Natural killer cell (primary cell): ENCODE measurements around the gene GABPB2. TPM values are rescaled to one million over a fixed set of nuclear protein-coding genes. Genes with fewer than 3 reads are reported as not detected.

Experiments used
- ATAC-seq, 3 donors: fragments of 150-1000 bp in 2 of 3; fragments of 200-7000 bp in 1 of 3; cut with Tn5 transposase; 1 replicate in 1 of 3; 2 replicates in 2 of 3; pipeline ENCODE4 v1.10.0; 2021; ENCODE audit warnings: mild to moderate bottlenecking in 2 of 3, moderate library complexity in 2 of 3
- DNase-seq, 2 donors: peaks; one replicate each; pipeline versions ENCODE4 v3.0.0 to v3.0.0-alpha.2; 2013 to 2021; ENCODE audit warnings: mixed read lengths in 1 of 2
- H3K27ac ChIP-seq: one replicate; pipeline ENCODE4 v1.5.1; 2013; ENCODE audit warnings: mild to moderate bottlenecking, low read length
- H3K27me3 ChIP-seq: one replicate; pipeline ENCODE4 v1.6.1; 2013; ENCODE audit warnings: low read length; ENCODE audit not compliant: control insufficient read depth, insufficient read depth
- H3K36me3 ChIP-seq: one replicate; pipeline ENCODE4 v1.6.1; 2013; ENCODE audit warnings: low read length; ENCODE audit not compliant: control insufficient read depth, insufficient read depth
- H3K4me1 ChIP-seq: one replicate; pipeline ENCODE4 v1.6.1; 2013; ENCODE audit warnings: low read length; ENCODE audit not compliant: control insufficient read depth, insufficient read depth
- H3K4me3 ChIP-seq: one replicate; pipeline ENCODE4 v1.5.1; 2013; ENCODE audit warnings: low read length
- H3K9me3 ChIP-seq: one replicate; pipeline ENCODE4 v1.6.1; 2013; ENCODE audit warnings: low read length; ENCODE audit not compliant: control insufficient read depth, insufficient read depth
- H3K27ac Mint-ChIP-seq, 2 donors: one replicate each; pipeline ENCODE4 v1.8.0; 2022; ENCODE audit warnings: mild to moderate bottlenecking in 2 of 2, mixed read lengths in 2 of 2, moderate library complexity in 1 of 2
- H3K27me3 Mint-ChIP-seq, 2 donors: one replicate each; pipeline ENCODE4 v1.8.0; 2022; ENCODE audit warnings: low read depth in 2 of 2, mixed read lengths in 2 of 2
- H3K36me3 Mint-ChIP-seq: one replicate; pipeline ENCODE4 v1.8.0; 2022; ENCODE audit warnings: mixed read lengths
- H3K4me1 Mint-ChIP-seq, 2 donors: one replicate each; pipeline ENCODE4 v1.8.0; 2022; ENCODE audit warnings: mixed read lengths in 2 of 2
- H3K4me3 Mint-ChIP-seq: one replicate; pipeline ENCODE4 v1.8.0; 2022; ENCODE audit warnings: mild to moderate bottlenecking, moderate library complexity, mixed read lengths
- H3K9me3 Mint-ChIP-seq, 2 donors: one replicate each; pipeline ENCODE4 v1.8.0; 2022; ENCODE audit warnings: mixed read lengths in 2 of 2
- CTCF ChIP-seq: fragments of 200-600 bp; IDR thresholded peaks from one replicate; pipeline ENCODE4 v1.8.0; 2022; ENCODE audit warnings: antibody characterized with exemption
- WGBS: methylation state at CpG from one replicate; pipeline ENCODE4 v1.1.7; 2013; ENCODE audit warnings: missing lambda C conversion rate; ENCODE audit not compliant: insufficient coverage; 5-methylcytosine and 5-hydroxymethylcytosine counted together
- intact Hi-C: fragments of 100-400 bp; cut with micrococcal nuclease; formaldehyde crosslinking; loops from one replicate; pipeline ENCODE4 v1.14.2; 2022
- total RNA-seq, 4 donors: library from RNA; stranded (reverse); fragments of 120-200 nt in 1 of 4; gene quantifications; one replicate each; pipeline versions ENCODE4 v1.2.3 to v1.2.4, GENCODE V29; 2013 to 2022

Gene GABPB2
- total RNA-seq, 3 donors from 2014 or later (not counting 1 experiment from before 2014, with no cell fraction given) = 27.4 to 34.0 (median 30.6) TPM

- peaks cover 37% of the 10 kb centered on the region for H3K36me3 ChIP-seq
- Mint-ChIP-seq H3K9me3 (no peaks in the 10 kb centered on the region), H3K36me3 (peaks cover 11% of the 10 kb centered on the region), H3K4me3 (no peak overlapping the region), H3K27ac (no peak overlapping the region), H3K4me1 (no peaks in the 10 kb centered on the region), H3K27me3 (no peaks in the 10 kb centered on the region)
- no peaks in the 10 kb centered on the region for H3K4me1 ChIP-seq
- TF ChIP-seq CTCF = no peak
- WGBS = over 99% methylated on average over 7 of the region's 8 CpGs
- ATAC-seq (no peak), DNase-seq (no peak)
- H3K4me3 ChIP-seq = no peak overlapping the region
- intact Hi-C loops = no loop called here
- H3K9me3 ChIP-seq = no peaks in the 10 kb centered on the region
- no peak overlapping the region for H3K27ac ChIP-seq
- no peaks in the 10 kb centered on the region for H3K27me3 ChIP-seq
Measured at GRCh38 chr1:151032164-151032563, 38.4 kb upstream of the GABPB2 start.

- no peaks in the 10 kb centered on the region for H3K27me3 Mint-ChIP-seq
- peaks cover 11% of the 10 kb centered on the region for H3K36me3 Mint-ChIP-seq
- intact Hi-C loops = no loop called here
- no peaks in the 10 kb centered on the region for H3K9me3 ChIP-seq
- no peak overlapping the region for H3K27ac ChIP-seq
- no peak overlapping the region for H3K4me3 ChIP-seq
- H3K27ac Mint-ChIP-seq = peak overlapping the region; percentile 0 to 15
- DNase-seq (no peak), ATAC-seq (no peak)
- H3K4me1 ChIP-seq = no peaks in the 10 kb centered on the region
- no peaks in the 10 kb centered on the region for H3K4me1 Mint-ChIP-seq
- no peak for TF ChIP-seq CTCF
- H3K9me3 Mint-ChIP-seq = no peaks in the 10 kb centered on the region
- 90% methylated on average over 2 of the region's 3 CpGs for WGBS
- no peak overlapping the region for H3K4me3 Mint-ChIP-seq
- no peaks in the 10 kb centered on the region for H3K27me3 ChIP-seq
- H3K36me3 ChIP-seq = peaks cover 21% of the 10 kb centered on the region
Measured at GRCh38 chr1:151035167-151035566, 35.4 kb upstream of the GABPB2 start.

GRCh38 chr1:151036356-151036755 is 34.2 kb upstream of the GABPB2 start, which contains the start of gene BNIPL:
TSS of gene BNIPL (plus strand) at chr1:151036586. CDS start at chr1:151036726, 140 bp downstream.
- Mint-ChIP-seq H3K9me3 (no peaks in the 10 kb centered on the region), H3K4me1 (no peaks in the 10 kb centered on the region), H3K4me3 (no peak within 1 kb of the TSS), H3K36me3 (peaks cover 11% of the 10 kb centered on the region), H3K27ac (peak within 1 kb of the TSS in 1 of 2 donors; percentile 21), H3K27me3 (no peaks in the 10 kb centered on the region)
- no peak for TF ChIP-seq CTCF
- Histone ChIP-seq H3K4me3 (no peak within 1 kb of the TSS), H3K4me1 (no peaks in the 10 kb centered on the region), H3K27me3 (no peaks in the 10 kb centered on the region), H3K27ac (no peak within 1 kb of the TSS), H3K9me3 (no peaks in the 10 kb centered on the region), H3K36me3 (peaks cover 13% of the 10 kb centered on the region)
- intact Hi-C loops = no loop called here
- WGBS = no CpG with 5 or more reads among the region's 2 CpGs
- no peak for ATAC-seq
- no peak for DNase-seq

- no peak for TF ChIP-seq CTCF
- DNase-seq (no peak), ATAC-seq (no peak)
- intact Hi-C loops = no loop called here
- Histone ChIP-seq H3K27ac (no peak overlapping the region), H3K36me3 (peaks cover 9% of the 10 kb centered on the region), H3K4me3 (no peak overlapping the region), H3K9me3 (no peaks in the 10 kb centered on the region), H3K27me3 (no peaks in the 10 kb centered on the region), H3K4me1 (no peaks in the 10 kb centered on the region)
- H3K27me3 Mint-ChIP-seq = no peaks in the 10 kb centered on the region
- no peaks in the 10 kb centered on the region for H3K4me1 Mint-ChIP-seq
- H3K4me3 Mint-ChIP-seq = no peak overlapping the region
- H3K36me3 Mint-ChIP-seq = peaks cover 11% of the 10 kb centered on the region
- no peaks in the 10 kb centered on the region for H3K9me3 Mint-ChIP-seq
- WGBS = 91% methylated on average over 5 of the region's 6 CpGs
- no peak overlapping the region for H3K27ac Mint-ChIP-seq
Measured at GRCh38 chr1:151037032-151037431, 33.5 kb upstream of the GABPB2 start.
